ENCODE measurements around the gene ATF2. TPM values are rescaled to one million over a fixed set of nuclear protein-coding genes. Genes with fewer than 3 reads are reported as not detected.
"Not testable (repeated sequence)": the region's sequence is repeated elsewhere in the genome, so short reads cannot be mapped to it uniquely, and the experiment has no call there.

Gene ATF2
- polyA plus RNA-seq, 6 donors from 2014 or later: 22.9 to 42.8 (median 35.4) TPM

DNA sequence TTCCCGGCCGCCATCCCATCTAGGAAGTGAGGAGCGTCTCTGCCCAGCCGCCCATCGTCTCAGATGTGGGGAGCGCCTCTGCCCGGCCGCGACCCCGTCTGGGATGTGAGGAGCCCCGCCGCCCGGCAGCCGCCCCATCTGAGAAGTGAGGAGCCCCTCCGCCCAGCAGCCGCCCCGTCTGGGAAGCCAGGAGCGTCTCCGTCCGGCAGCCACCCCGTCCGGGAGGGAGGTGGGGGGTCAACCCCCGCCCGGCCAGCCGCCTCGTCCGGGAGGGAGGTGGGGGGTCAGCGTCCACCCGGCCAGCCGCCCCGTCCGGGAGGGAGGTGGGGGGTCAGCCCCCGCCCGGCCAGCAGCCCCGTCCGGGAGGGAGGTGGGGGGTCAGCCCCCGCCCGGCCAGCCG is 59.9 kb downstream of the ATF2 start:
- H3K9me3 Mint-ChIP-seq: not testable (repeated sequence)

GRCh38 chr2:175107146-175107545 is 60.9 kb downstream of the ATF2 start:
- peaks cover 0 to 1% (median 0%) of the 10 kb centered on the region in 7 donors for H3K9me3 Mint-ChIP-seq
- no peak for DNase-seq
- H3K27me3 Mint-ChIP-seq: no peaks in the 10 kb centered on the region
- H3K36me3 Mint-ChIP-seq: peaks cover 0 to 15% of the 10 kb centered on the region in 2 donors
- H3K4me1 Mint-ChIP-seq: no peaks in the 10 kb centered on the region
- H3K27ac Mint-ChIP-seq: peak overlapping the region in 2 of 6 donors; percentile 60 to 66
- no peak for ATAC-seq (ENCODE audit: low read depth in 2 of 2)
- no peak overlapping the region for H3K4me3 Mint-ChIP-seq

More for the DNA sequence above, 59.9 kb downstream of the ATF2 start:
- DNase-seq; ATAC-seq (ENCODE audit: low read depth in 2 of 2); H3K4me3 Mint-ChIP-seq; H3K27me3 Mint-ChIP-seq; H3K27ac Mint-ChIP-seq; H3K4me1 Mint-ChIP-seq: not testable (repeated sequence)
- peaks cover 0 to 12% of the 10 kb centered on the region in 2 donors for H3K36me3 Mint-ChIP-seq

GRCh38 chr2:175103191-175103590 is 64.8 kb downstream of the ATF2 start:
- ATAC-seq (ENCODE audit: low read depth in 2 of 2): no peak
- peaks cover 0 to 4% (median 0%) of the 10 kb centered on the region in 7 donors for H3K9me3 Mint-ChIP-seq
- no peaks in the 10 kb centered on the region for H3K4me1 Mint-ChIP-seq

DNA sequence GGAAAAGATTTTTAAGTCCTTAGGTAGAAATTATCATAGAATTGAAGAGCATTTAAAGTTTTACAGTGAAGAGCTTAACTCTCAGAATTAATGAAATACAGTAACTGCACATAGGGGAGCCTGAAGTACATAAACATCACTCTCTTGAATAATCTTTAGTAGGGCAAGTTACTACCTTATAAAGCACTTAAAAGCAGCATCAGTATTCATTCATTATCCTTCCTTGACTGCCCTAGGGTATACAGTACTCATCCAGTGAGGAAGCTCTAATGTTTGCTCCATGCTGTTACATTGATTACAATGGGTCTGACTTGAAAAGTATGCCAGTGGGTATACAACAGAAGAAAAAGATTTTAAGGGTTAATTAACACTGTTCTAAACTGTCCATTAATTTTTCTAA is 66.5 kb downstream of the ATF2 start:
- Mint-ChIP-seq H3K4me3 (no peak overlapping the region), H3K36me3 (peaks cover 10 to 33% of the 10 kb centered on the region in 2 donors), H3K27me3 (no peaks in the 10 kb centered on the region), H3K4me1 (no peaks in the 10 kb centered on the region), H3K27ac (no peak overlapping the region), H3K9me3 (peaks cover 0 to 3% (median 0%) of the 10 kb centered on the region in 7 donors)
- ATAC-seq (ENCODE audit: low read depth in 2 of 2): no peak
- DNase-seq: no peak

More at GRCh38 chr2:175103191-175103590, 64.8 kb downstream of the ATF2 start:
- Mint-ChIP-seq H3K27ac (peak overlapping the region in 1 of 6 donors; percentile 44), H3K36me3 (peaks cover 10 to 36% of the 10 kb centered on the region in 2 donors), H3K4me3 (no peak overlapping the region), H3K27me3 (no peaks in the 10 kb centered on the region)
- DNase-seq: no peak

DNA sequence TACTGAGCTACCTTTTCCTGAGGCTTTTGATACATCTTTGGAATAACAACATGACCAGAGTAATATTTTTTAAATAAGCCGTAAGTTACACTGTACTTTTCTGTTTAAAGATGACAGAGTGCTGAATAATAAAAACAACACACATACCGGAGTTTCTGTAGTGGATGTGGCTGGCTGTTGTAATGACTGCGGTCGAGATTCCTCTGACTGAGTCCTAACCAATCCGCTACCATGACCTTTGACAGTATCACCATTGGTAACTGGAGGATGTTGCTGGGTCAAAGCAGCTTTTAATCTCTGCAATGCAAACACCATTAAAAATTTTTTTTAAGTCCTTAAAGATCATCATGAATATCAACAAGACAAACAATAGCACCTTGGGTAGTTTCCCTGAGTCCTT is 70.7 kb downstream of the ATF2 start:
- Mint-ChIP-seq H3K4me1 (no peaks in the 10 kb centered on the region), H3K9me3 (peaks cover 0 to 3% (median 0%) of the 10 kb centered on the region in 7 donors), H3K36me3 (peaks cover 10 to 25% of the 10 kb centered on the region in 2 donors), H3K4me3 (no peak overlapping the region), H3K27me3 (no peaks in the 10 kb centered on the region), H3K27ac (peak overlapping the region in 1 of 6 donors; percentile 24)
- DNase-seq: no peak
- ATAC-seq (ENCODE audit: low read depth in 2 of 2): no peak

GRCh38 chr2:175084117-175084516 is 83.9 kb downstream of the ATF2 start:
- not testable (repeated sequence) for H3K4me1 Mint-ChIP-seq; H3K9me3 Mint-ChIP-seq; ATAC-seq (ENCODE audit: low read depth in 2 of 2); H3K4me3 Mint-ChIP-seq; H3K27me3 Mint-ChIP-seq; DNase-seq; H3K27ac Mint-ChIP-seq
- H3K36me3 Mint-ChIP-seq: peaks cover 15 to 19% of the 10 kb centered on the region in 2 donors

DNA sequence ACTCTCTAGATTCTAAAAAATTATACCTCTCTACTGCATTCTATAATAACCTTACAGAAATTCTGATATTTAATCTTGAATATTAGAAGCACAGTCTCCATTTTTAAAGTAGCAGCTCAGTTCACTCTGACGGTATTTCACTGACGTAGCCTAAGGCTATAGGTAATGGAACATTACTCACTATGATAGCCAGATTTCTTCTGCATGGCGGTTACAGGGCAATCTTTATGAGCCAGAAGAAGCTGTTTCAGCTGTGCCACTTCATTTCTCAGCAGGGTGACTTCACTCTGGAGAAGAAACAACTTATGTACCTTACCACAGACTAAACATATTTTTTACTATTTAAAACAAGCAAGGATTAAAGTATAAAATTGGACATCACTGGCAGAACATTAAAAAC is 87.5 kb downstream of the ATF2 start:
- ATAC-seq (ENCODE audit: low read depth in 2 of 2): no peak
- H3K4me3 Mint-ChIP-seq: no peak overlapping the region
- no peaks in the 10 kb centered on the region for H3K27me3 Mint-ChIP-seq
- H3K27ac Mint-ChIP-seq: no peak overlapping the region
- no peaks in the 10 kb centered on the region for H3K4me1 Mint-ChIP-seq
- H3K36me3 Mint-ChIP-seq: peaks cover 19 to 30% of the 10 kb centered on the region in 2 donors
- no peak for DNase-seq
- H3K9me3 Mint-ChIP-seq: peaks cover 0 to 7% (median 4%) of the 10 kb centered on the region in 7 donors

DNA sequence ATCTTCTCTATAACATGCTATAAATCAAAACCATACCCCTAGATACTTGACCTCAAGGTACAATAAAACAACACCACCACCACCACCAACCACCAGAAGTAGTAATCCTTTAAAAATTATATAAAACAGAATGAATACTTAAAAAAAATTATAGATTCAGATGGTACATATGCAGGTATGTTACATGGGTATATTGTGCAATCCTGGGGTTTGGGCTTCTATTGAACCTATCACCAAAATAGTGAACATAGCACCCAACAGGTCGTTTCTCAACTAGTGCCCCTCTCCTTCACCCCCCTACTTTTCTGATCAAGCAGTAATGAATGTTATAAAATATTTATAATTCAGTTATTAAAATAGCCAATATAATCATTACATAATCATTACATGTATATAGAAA is 91.7 kb downstream of the ATF2 start:
- H3K4me3 Mint-ChIP-seq: no peak overlapping the region
- H3K27ac Mint-ChIP-seq: no peak overlapping the region
- H3K27me3 Mint-ChIP-seq: no peaks in the 10 kb centered on the region
- peaks cover 0 to 4% (median 0%) of the 10 kb centered on the region in 7 donors for H3K9me3 Mint-ChIP-seq
- ATAC-seq (ENCODE audit: low read depth in 2 of 2) (no peak), DNase-seq (no peak)
- H3K4me1 Mint-ChIP-seq: no peaks in the 10 kb centered on the region
- H3K36me3 Mint-ChIP-seq: peaks cover 22 to 37% of the 10 kb centered on the region in 2 donors

DNA sequence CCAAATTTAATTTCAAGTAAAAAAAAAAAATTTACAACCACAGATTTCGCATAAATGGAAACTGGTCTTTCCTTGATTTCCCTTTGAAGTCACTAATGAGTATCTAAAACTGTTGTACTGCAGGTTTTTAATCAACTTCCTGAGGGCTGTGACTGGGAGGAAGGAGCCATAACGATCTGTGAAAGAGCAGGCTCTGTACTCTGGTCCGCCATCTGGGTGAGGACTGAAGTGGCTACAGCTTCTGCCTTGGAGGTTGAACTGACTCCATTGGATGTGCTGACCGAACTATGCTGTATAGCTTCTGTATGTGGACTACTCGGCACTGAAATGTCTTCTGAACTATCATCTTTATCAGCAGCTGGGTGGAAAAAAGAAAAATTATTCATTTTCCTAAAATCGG is 93.5 kb downstream of the ATF2 start:
- H3K4me1 Mint-ChIP-seq: no peaks in the 10 kb centered on the region
- no peaks in the 10 kb centered on the region for H3K27me3 Mint-ChIP-seq
- peaks cover 0 to 4% (median 0%) of the 10 kb centered on the region in 7 donors for H3K9me3 Mint-ChIP-seq
- ATAC-seq (ENCODE audit: low read depth in 2 of 2) (no peak), DNase-seq (no peak)
- H3K36me3 Mint-ChIP-seq: peaks cover 26 to 36% of the 10 kb centered on the region in 2 donors
- peak overlapping the region in 1 of 6 donors; percentile 18 for H3K27ac Mint-ChIP-seq
- no peak overlapping the region for H3K4me3 Mint-ChIP-seq

GRCh38 chr2:175068534-175068933 is 99.5 kb downstream of the ATF2 start:
- no peaks in the 10 kb centered on the region for H3K27me3 Mint-ChIP-seq
- H3K9me3 Mint-ChIP-seq: no peaks in the 10 kb centered on the region
- H3K36me3 Mint-ChIP-seq: peaks cover 40 to 46% of the 10 kb centered on the region in 2 donors
- ATAC-seq (ENCODE audit: low read depth in 2 of 2): no peak
- no peak for DNase-seq
- no peak overlapping the region for H3K4me3 Mint-ChIP-seq
- H3K27ac Mint-ChIP-seq: peak overlapping the region in 1 of 6 donors; percentile 57
- H3K4me1 Mint-ChIP-seq: peaks cover 0 to 15% (median 0%) of the 10 kb centered on the region in 3 donors

GRCh38 chr2:175066411-175066810 is 101.6 kb downstream of the ATF2 start:
- no peaks in the 10 kb centered on the region for H3K27me3 Mint-ChIP-seq
- no peaks in the 10 kb centered on the region for H3K9me3 Mint-ChIP-seq
- DNase-seq: no peak
- H3K4me1 Mint-ChIP-seq: peaks cover 0 to 15% (median 5%) of the 10 kb centered on the region in 3 donors
- H3K4me3 Mint-ChIP-seq: no peak overlapping the region
- peak overlapping the region in 1 of 6 donors; percentile 54 for H3K27ac Mint-ChIP-seq
- no peak for ATAC-seq (ENCODE audit: low read depth in 2 of 2)
- H3K36me3 Mint-ChIP-seq: peaks cover 42 to 44% of the 10 kb centered on the region in 2 donors

DNA sequence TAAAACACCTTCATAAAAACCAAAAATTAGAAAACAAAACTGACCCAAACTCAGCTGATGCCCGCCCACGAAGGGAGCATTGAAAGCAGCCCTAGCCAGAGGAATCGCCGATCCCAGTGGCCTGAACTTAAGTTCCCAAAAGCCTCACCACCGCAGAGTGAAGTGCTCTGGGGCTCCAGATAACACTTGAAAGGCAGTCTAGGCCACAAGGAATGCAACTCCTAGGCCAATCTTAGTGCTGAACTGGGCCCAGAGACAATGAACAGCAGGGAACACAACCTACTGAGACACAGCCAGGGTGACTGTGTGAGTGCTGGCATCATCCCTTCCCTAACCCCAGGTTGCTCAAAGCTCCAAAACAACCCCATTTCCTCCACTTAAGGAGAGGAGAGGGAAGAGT is 103.2 kb downstream of the ATF2 start:
- Mint-ChIP-seq H3K36me3 (peaks cover 37 to 39% of the 10 kb centered on the region in 2 donors), H3K9me3 (no peaks in the 10 kb centered on the region), H3K4me1 (peaks cover 0 to 15% (median 5%) of the 10 kb centered on the region in 3 donors), H3K4me3 (no peak overlapping the region), H3K27me3 (no peaks in the 10 kb centered on the region), H3K27ac (no peak overlapping the region)
- ATAC-seq (ENCODE audit: low read depth in 2 of 2) (no peak), DNase-seq (no peak)

- Mint-ChIP-seq H3K4me1 (peaks cover 0 to 15% (median 5%) of the 10 kb centered on the region in 3 donors), H3K27ac (no peak overlapping the region), H3K9me3 (no peaks in the 10 kb centered on the region), H3K4me3 (no peak overlapping the region), H3K36me3 (peaks cover 34 to 40% of the 10 kb centered on the region in 2 donors), H3K27me3 (no peaks in the 10 kb centered on the region)
- DNase-seq (no peak), ATAC-seq (ENCODE audit: low read depth in 2 of 2) (no peak)
Observed at GRCh38 chr2:175063741-175064140, 104.3 kb downstream of the ATF2 start.

DNA sequence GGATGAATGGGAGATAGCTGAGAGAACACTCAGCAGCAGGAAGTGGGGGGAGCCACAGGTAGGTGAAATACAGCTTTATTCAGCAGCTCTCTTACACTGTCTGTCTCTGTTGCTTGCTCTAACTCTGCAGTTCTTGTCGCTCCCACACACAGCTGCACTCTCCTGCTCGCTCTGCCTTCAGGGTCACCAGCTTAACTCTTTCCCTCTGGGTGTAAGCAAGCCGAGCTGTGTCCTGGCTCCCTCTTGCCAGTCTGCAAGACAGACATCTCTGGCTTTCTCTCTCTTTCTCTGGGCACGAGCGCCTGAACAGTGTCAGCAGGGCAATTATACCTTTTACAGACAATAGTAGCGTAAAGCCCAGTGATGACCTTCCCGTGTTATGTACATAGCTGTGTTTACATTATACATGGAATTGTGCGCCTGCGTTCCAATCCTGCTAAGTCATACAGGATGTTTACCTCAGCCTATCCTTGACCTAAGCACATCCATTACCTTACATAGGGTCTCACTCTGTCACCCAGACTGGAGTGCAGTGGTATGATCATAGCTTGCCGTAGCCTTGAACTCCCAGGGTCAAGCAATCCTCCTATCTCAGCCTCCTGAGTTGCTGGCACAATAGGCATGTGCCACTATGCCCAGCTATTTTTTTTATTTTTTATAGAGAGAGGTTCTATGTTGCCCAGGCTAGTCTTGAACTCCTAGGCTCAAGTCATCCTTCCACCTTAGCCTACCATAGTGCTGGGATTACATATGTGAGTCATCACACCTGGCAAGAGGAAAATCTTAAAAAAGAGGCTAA is 105.0 kb downstream of the ATF2 start:
- Mint-ChIP-seq H3K4me1 (peaks cover 0 to 7% (median 5%) of the 10 kb centered on the region in 3 donors), H3K4me3 (no peak overlapping the region), H3K9me3 (no peaks in the 10 kb centered on the region), H3K27ac (no peak overlapping the region), H3K36me3 (peaks cover 31 to 32% of the 10 kb centered on the region in 2 donors), H3K27me3 (no peaks in the 10 kb centered on the region)
- DNase-seq: no peak
- ATAC-seq (ENCODE audit: low read depth in 2 of 2): no peak
